ENCODE results near the gene CLEC14A. TPM values are rescaled to one million over a fixed set of nuclear protein-coding genes. Genes with fewer than 3 reads are reported as not detected.

CLEC14A gene
- total and polyA plus RNA-seq, 5 donors from 2014 or later = not detected

Other genes with a start within 250 kb of the CLEC14A start
- gene SSTR1, start 48.2 kb downstream of the CLEC14A start, total RNA-seq = not detected
- gene SSTR1, start 48.2 kb downstream of the CLEC14A start, polyA plus RNA-seq = not detected

All from CD4-positive, CD25-positive, alpha-beta regulatory T cell (primary cell).